ENCODE measurements around the gene MYZAP.

DNA sequence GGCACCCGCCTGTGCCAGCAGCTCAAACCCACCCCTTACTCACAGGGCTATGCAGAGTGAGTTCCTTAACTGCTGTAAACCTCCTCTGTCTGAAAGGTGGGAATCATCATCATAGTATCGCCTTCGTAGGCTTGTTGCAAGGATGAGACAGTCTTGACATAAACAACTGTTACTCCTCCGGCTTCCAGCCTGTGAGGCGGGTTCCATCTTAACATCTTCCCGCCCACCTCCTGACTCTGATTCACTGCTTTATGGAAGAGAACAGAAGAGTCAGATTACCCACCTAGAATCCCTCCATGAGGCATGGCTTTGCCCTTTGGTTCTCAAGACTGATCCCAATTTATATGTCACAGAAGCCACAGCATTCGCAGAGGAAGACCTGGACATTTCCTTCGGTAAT, 136.7 kb downstream of the MYZAP start:
- TF ChIP-seq, protein P1, sequence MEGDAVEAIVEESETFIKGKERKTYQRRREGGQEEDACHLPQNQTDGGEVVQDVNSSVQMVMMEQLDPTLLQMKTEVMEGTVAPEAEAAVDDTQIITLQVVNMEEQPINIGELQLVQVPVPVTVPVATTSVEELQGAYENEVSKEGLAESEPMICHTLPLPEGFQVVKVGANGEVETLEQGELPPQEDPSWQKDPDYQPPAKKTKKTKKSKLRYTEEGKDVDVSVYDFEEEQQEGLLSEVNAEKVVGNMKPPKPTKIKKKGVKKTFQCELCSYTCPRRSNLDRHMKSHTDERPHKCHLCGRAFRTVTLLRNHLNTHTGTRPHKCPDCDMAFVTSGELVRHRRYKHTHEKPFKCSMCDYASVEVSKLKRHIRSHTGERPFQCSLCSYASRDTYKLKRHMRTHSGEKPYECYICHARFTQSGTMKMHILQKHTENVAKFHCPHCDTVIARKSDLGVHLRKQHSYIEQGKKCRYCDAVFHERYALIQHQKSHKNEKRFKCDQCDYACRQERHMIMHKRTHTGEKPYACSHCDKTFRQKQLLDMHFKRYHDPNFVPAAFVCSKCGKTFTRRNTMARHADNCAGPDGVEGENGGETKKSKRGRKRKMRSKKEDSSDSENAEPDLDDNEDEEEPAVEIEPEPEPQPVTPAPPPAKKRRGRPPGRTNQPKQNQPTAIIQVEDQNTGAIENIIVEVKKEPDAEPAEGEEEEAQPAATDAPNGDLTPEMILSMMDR (IDR thresholded peaks at IDR 0.05; ENCODE audit: poor library complexity, severe bottlenecking): no peak
- TF ChIP-seq EZH2 (IDR thresholded peaks at IDR 0.05; ENCODE audit: borderline replicate concordance, insufficient read depth, low read length, poor library complexity, severe bottlenecking): no peak
- TF ChIP-seq TAF1 (IDR thresholded peaks at IDR 0.05; ENCODE audit: low read depth): no peak
- no peak for TF ChIP-seq EP300 (conservative IDR thresholded peaks at IDR 0.05; ENCODE audit: poor library complexity, severe bottlenecking)
- TF ChIP-seq, protein P2, sequence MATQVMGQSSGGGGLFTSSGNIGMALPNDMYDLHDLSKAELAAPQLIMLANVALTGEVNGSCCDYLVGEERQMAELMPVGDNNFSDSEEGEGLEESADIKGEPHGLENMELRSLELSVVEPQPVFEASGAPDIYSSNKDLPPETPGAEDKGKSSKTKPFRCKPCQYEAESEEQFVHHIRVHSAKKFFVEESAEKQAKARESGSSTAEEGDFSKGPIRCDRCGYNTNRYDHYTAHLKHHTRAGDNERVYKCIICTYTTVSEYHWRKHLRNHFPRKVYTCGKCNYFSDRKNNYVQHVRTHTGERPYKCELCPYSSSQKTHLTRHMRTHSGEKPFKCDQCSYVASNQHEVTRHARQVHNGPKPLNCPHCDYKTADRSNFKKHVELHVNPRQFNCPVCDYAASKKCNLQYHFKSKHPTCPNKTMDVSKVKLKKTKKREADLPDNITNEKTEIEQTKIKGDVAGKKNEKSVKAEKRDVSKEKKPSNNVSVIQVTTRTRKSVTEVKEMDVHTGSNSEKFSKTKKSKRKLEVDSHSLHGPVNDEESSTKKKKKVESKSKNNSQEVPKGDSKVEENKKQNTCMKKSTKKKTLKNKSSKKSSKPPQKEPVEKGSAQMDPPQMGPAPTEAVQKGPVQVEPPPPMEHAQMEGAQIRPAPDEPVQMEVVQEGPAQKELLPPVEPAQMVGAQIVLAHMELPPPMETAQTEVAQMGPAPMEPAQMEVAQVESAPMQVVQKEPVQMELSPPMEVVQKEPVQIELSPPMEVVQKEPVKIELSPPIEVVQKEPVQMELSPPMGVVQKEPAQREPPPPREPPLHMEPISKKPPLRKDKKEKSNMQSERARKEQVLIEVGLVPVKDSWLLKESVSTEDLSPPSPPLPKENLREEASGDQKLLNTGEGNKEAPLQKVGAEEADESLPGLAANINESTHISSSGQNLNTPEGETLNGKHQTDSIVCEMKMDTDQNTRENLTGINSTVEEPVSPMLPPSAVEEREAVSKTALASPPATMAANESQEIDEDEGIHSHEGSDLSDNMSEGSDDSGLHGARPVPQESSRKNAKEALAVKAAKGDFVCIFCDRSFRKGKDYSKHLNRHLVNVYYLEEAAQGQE (IDR thresholded peaks at IDR 0.05; ENCODE audit: borderline replicate concordance): no peak
- no peak for TF ChIP-seq POLR2AphosphoS5 (IDR thresholded peaks at IDR 0.05)
- TF ChIP-seq MXI1 (conservative IDR thresholded peaks at IDR 0.05; ENCODE audit: poor library complexity, severe bottlenecking): no peak
